ENCODE measurements around the gene SMPDL3B. TPM values are rescaled to one million over a fixed set of nuclear protein-coding genes. Genes with fewer than 3 reads are reported as not detected.

The SMPDL3B gene
- total RNA-seq, 2 donors from 2014 or later = 2.0 to 7.7 TPM

DNA sequence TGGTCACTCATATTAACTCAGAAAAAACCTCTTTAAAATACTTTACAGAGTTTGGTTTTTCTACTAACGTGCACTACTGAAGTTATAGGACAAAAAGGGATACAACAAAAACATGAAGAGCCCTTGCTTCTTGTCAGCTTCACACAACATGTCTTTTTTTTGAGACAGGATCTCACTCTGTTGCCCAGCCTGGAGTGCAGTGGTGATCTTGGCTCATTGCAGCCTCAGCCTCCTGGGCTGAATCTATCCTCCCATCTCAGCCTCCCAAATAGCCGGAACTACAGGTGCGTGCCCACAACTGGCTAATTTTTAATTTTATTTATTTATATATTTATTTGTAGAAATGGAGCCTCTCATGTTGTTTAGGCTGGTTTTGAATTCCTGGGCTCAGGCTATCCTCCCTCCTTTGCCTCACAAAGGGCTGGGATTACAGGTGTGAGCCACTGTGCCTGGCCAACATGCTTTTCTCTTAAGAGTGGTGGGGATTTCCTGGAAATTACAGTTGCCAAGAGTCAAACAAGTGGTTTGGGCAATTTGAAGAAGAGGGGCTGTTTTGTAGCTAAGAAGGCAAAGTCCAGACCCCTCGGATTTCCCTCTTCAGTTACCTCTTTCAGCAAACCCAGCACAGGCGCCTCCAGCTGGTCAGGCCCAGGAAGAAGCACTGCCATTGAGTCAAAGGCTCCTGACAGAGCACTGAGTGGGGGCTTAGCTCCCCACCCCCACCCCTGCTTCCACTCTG, 6.4 kb upstream of the SMPDL3B start:
- TF ChIP-seq POLR2A (IDR thresholded peaks at IDR 0.05) (no peak), POLR2AphosphoS5 (IDR thresholded peaks at IDR 0.05) (no peak)
- TF ChIP-seq, protein P1, sequence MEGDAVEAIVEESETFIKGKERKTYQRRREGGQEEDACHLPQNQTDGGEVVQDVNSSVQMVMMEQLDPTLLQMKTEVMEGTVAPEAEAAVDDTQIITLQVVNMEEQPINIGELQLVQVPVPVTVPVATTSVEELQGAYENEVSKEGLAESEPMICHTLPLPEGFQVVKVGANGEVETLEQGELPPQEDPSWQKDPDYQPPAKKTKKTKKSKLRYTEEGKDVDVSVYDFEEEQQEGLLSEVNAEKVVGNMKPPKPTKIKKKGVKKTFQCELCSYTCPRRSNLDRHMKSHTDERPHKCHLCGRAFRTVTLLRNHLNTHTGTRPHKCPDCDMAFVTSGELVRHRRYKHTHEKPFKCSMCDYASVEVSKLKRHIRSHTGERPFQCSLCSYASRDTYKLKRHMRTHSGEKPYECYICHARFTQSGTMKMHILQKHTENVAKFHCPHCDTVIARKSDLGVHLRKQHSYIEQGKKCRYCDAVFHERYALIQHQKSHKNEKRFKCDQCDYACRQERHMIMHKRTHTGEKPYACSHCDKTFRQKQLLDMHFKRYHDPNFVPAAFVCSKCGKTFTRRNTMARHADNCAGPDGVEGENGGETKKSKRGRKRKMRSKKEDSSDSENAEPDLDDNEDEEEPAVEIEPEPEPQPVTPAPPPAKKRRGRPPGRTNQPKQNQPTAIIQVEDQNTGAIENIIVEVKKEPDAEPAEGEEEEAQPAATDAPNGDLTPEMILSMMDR (IDR thresholded peaks at IDR 0.05) = no peak
- DNase-seq (ENCODE audit: low spot score) = no peak
- H3K27ac ChIP-seq = no peak overlapping the region
- intact Hi-C loops (cut with DNase I) = no loop called here
- no peaks in the 10 kb centered on the region for H3K36me3 ChIP-seq
- H3K27me3 ChIP-seq (replicated peaks; ENCODE audit: insufficient read depth) = no peaks in the 10 kb centered on the region
- no peak overlapping the region for H3K4me3 ChIP-seq
- no peaks in the 10 kb centered on the region for H3K4me1 ChIP-seq (replicated peaks)
- no peaks in the 10 kb centered on the region for H3K9me3 ChIP-seq
- WGBS = 64% methylated on average over 5 of the region's 5 CpGs

DNA sequence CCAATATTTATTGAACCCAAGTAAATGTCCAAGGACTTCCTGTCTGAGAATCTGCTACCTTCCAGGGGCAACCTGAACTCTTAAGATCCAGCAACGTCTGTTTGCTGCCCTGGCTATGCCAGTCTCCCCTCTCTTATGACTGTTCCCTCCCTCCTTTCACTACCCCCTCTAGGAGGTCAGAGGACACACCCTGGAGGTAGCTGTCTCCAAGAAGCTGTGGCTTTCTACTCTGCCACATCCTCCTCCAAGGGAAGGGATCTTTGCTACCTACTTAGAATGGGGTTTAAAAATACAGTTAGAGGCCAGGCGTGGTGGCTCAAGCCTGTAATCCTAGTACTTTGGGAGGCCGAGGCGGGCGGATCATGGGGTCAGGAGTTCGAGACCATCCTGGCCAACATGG, 3.6 kb upstream of the SMPDL3B start:
- no peaks in the 10 kb centered on the region for H3K9me3 ChIP-seq
- H3K27ac ChIP-seq = no peak overlapping the region
- DNase-seq (ENCODE audit: low spot score) = no peak
- no peak overlapping the region for H3K4me3 ChIP-seq
- intact Hi-C loops (cut with DNase I) = no loop called here
- H3K4me1 ChIP-seq (replicated peaks) = no peaks in the 10 kb centered on the region
- H3K27me3 ChIP-seq (replicated peaks; ENCODE audit: insufficient read depth) = no peaks in the 10 kb centered on the region
- 89% methylated on average over 6 of the region's 6 CpGs for WGBS
- TF ChIP-seq POLR2A (IDR thresholded peaks at IDR 0.05) (no peak), POLR2AphosphoS5 (IDR thresholded peaks at IDR 0.05) (no peak)
- TF ChIP-seq, protein P1 (IDR thresholded peaks at IDR 0.05) = no peak
- no peaks in the 10 kb centered on the region for H3K36me3 ChIP-seq

DNA sequence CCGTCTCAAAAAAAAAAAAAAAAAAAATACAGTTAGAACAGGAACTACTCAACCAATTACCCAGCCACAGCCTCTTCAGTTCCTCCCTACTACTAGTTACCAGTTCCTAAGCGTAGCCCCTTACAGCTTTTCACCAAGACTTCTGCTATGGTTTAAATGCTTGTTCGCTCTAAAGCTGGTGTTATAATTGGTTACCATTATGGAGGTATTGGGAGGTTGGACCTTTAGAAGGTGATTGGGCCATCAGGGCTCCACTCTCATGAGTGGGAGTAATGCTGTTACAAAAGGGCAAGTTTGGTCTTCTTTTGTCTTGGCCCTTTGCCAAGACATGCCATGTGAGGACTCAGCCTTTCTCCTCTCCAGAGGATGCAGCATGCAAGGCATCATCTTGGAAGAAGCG, 3.0 kb upstream of the SMPDL3B start:
- H3K9me3 ChIP-seq = no peaks in the 10 kb centered on the region
- WGBS = 80% methylated on average over 4 of the region's 4 CpGs
- DNase-seq (ENCODE audit: low spot score) = no peak
- no peak overlapping the region for H3K4me3 ChIP-seq
- H3K27me3 ChIP-seq (replicated peaks; ENCODE audit: insufficient read depth) = no peaks in the 10 kb centered on the region
- H3K27ac ChIP-seq = no peak overlapping the region
- no peaks in the 10 kb centered on the region for H3K4me1 ChIP-seq (replicated peaks)
- H3K36me3 ChIP-seq = no peaks in the 10 kb centered on the region
- TF ChIP-seq POLR2A (IDR thresholded peaks at IDR 0.05) = no peak
- TF ChIP-seq, protein P1 (IDR thresholded peaks at IDR 0.05) = no peak
- TF ChIP-seq POLR2AphosphoS5 (IDR thresholded peaks at IDR 0.05) = no peak
- intact Hi-C loops (cut with DNase I) = no loop called here

DNA sequence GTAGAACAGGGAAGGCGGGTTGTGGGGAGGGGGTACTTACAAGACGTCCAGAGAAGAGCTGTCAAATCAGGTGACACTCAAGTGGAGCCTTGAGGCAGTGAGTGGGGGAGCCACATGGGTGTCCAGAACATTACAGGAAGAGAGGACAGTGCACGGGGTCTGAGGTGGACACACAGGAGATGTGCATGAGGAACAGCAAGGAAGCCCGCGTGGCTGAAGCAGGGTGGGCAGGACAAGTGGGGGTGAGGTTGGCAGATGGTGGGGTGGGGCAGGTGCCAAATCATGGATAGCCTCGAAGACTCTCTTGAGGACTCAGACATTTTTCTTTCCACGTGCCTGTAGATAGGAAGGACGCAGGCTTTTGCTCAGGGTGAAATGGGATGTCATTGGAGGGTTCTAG, 921 bp downstream of the SMPDL3B start:
- no peaks in the 10 kb centered on the region for H3K9me3 ChIP-seq
- no peaks in the 10 kb centered on the region for H3K27me3 ChIP-seq (replicated peaks; ENCODE audit: insufficient read depth)
- no peaks in the 10 kb centered on the region for H3K4me1 ChIP-seq (replicated peaks)
- H3K27ac ChIP-seq = no peak overlapping the region
- DNase-seq (ENCODE audit: low spot score) = no peak
- TF ChIP-seq POLR2AphosphoS5 (IDR thresholded peaks at IDR 0.05) (no peak), POLR2A (IDR thresholded peaks at IDR 0.05) (no peak)
- TF ChIP-seq, protein P1 (IDR thresholded peaks at IDR 0.05) = no peak
- intact Hi-C loops (cut with DNase I) = no loop called here
- H3K36me3 ChIP-seq = no peaks in the 10 kb centered on the region
- H3K4me3 ChIP-seq = no peak overlapping the region
- WGBS = 45% methylated on average over 8 of the region's 8 CpGs

DNA sequence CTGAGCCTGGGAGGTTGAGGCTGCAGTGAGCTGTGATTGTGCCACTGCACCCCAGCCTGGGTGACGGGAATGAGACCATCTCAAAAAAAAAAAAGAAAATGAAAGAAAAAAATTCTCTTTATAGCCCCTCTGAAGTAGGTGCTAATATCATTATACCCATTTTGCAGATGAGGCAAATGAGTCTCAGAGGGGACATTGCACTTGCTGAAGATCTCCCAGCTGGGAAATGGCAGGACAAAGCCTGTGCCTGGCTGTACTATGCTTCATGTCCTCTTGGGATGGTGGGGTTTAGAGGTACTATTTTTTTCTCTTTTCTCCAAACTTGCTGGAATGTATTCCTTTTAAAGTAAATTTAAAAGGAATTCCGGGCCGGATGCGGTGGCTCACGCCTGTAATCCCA, 1.6 kb downstream of the SMPDL3B start:
- WGBS = 94% methylated on average over 5 of the region's 5 CpGs
- no peaks in the 10 kb centered on the region for H3K27me3 ChIP-seq (replicated peaks; ENCODE audit: insufficient read depth)
- no peaks in the 10 kb centered on the region for H3K9me3 ChIP-seq
- no peak overlapping the region for H3K4me3 ChIP-seq
- intact Hi-C loops (cut with DNase I) = no loop called here
- no peaks in the 10 kb centered on the region for H3K4me1 ChIP-seq (replicated peaks)
- TF ChIP-seq POLR2A (IDR thresholded peaks at IDR 0.05) (no peak), POLR2AphosphoS5 (IDR thresholded peaks at IDR 0.05) (no peak)
- TF ChIP-seq, protein P1 (IDR thresholded peaks at IDR 0.05) = no peak
- no peak for DNase-seq (ENCODE audit: low spot score)
- no peaks in the 10 kb centered on the region for H3K36me3 ChIP-seq
- H3K27ac ChIP-seq = no peak overlapping the region

All from prostate gland (tissue), 2 donors.